HL-60/S4 treated with phorbol 12-myristate 13-acetate at 8.2 ng/mL for 4 days and 3 days (cell line): Measurements from ENCODE around the gene AP1AR.
"Not testable (repeated sequence)": the region's sequence is repeated elsewhere in the genome, so short reads cannot be mapped to it uniquely, and the experiment has no call there.

ENCODE experiments used
- in situ Hi-C: fragments of 300-500 bp; cut with MboI; formaldehyde crosslinking; loops from 2 replicates; pipeline ENCODE4 v1.15.0; 2022; ENCODE audit warnings: low sequenced_read_pairs

Gene AP1AR

GRCh38 chr4:112231779-112232713 is at the start of gene AP1AR:
Gene AP1AR (plus strand): TSS chr4:112231787. CDS start chr4:112232092, 305 bp downstream.
- in situ Hi-C loops: no loop called here

- in situ Hi-C loops: no loop called here
Measured at GRCh38 chr4:112182604-112183003, 49.0 kb upstream of the AP1AR start.

GRCh38 chr4:112183252-112183651 is 48.3 kb upstream of the AP1AR start:
- in situ Hi-C loops: no loop called here

GRCh38 chr4:112184438-112184837 is 47.1 kb upstream of the AP1AR start:
- in situ Hi-C loops: no loop called here

- in situ Hi-C loops: no loop called here
Measured at GRCh38 chr4:112185334-112185733, 46.3 kb upstream of the AP1AR start.

GRCh38 chr4:112185740-112186670 is 45.6 kb upstream of the AP1AR start:
- in situ Hi-C loops: no loop called here

GRCh38 chr4:112189754-112190153 is 41.8 kb upstream of the AP1AR start:
- in situ Hi-C loops: no loop called here

GRCh38 chr4:112190684-112191083 is 40.9 kb upstream of the AP1AR start:
- in situ Hi-C loops: no loop called here

GRCh38 chr4:112196461-112196860 is 35.1 kb upstream of the AP1AR start:
- in situ Hi-C loops: no loop called here

- in situ Hi-C loops: no loop called here
Measured at GRCh38 chr4:112199041-112199440, 32.5 kb upstream of the AP1AR start.

- in situ Hi-C loops: no loop called here
Measured at GRCh38 chr4:112201915-112202505, 29.6 kb upstream of the AP1AR start.

- in situ Hi-C loops: no loop called here
Measured at GRCh38 chr4:112203593-112203992, 28.0 kb upstream of the AP1AR start.

- in situ Hi-C loops: no loop called here
Measured at GRCh38 chr4:112206431-112206830, 25.2 kb upstream of the AP1AR start.

GRCh38 chr4:112208137-112209095 is 23.2 kb upstream of the AP1AR start:
- in situ Hi-C loops: not testable (repeated sequence)

- in situ Hi-C loops: no loop called here
Measured at GRCh38 chr4:112210777-112211176, 20.8 kb upstream of the AP1AR start.

- in situ Hi-C loops: no loop called here
Measured at GRCh38 chr4:112213091-112213490, 18.5 kb upstream of the AP1AR start.

- in situ Hi-C loops: no loop called here
Measured at GRCh38 chr4:112213856-112214255, 17.7 kb upstream of the AP1AR start.

- in situ Hi-C loops: no loop called here
Measured at GRCh38 chr4:112214390-112215264, 17.0 kb upstream of the AP1AR start.

- in situ Hi-C loops: no loop called here
Measured at GRCh38 chr4:112219826-112220366, 11.7 kb upstream of the AP1AR start.
